Loucy (cell line): ENCODE measurements around the gene TAP1.
"Not testable (repeated sequence)": the region's sequence is repeated elsewhere in the genome, so short reads cannot be mapped to it uniquely, and the experiment has no call there.

Experiments
- H2AFZ ChIP-seq: fragments of 200-600 bp; sonication (generic); 2 replicates; pipeline ENCODE4 v1.6.0; 2016; ENCODE audit warnings: antibody characterized with exemption, mild to moderate bottlenecking, low read length, moderate library complexity
- H3F3A ChIP-seq: fragments of 200-600 bp; 2 replicates; pipeline ENCODE4 v1.6.0; 2016; ENCODE audit warnings: antibody characterized with exemption, low read depth, mild to moderate bottlenecking
- H3K27me3 ChIP-seq: fragments of 200-600 bp; sonication (generic); 2 replicates; pipeline ENCODE4 v1.6.1; 2014; ENCODE audit warnings: low read length, mild to moderate bottlenecking; ENCODE audit not compliant: insufficient read depth, poor library complexity, severe bottlenecking
- H3K36me3 ChIP-seq: fragments of 200-600 bp; sonication (generic); 2 replicates; pipeline ENCODE4 v1.6.1; 2016; ENCODE audit warnings: low read length; ENCODE audit not compliant: insufficient read depth
- H3K4me1 ChIP-seq: fragments of 200-600 bp; sonication (generic); 2 replicates; pipeline ENCODE4 v1.5.1; 2014; ENCODE audit warnings: low read length, mild to moderate bottlenecking; ENCODE audit not compliant: insufficient read depth, poor library complexity, severe bottlenecking
- H3K4me2 ChIP-seq: fragments of 200-600 bp; sonication (generic); 2 replicates; pipeline ENCODE4 v1.6.0; 2014; ENCODE audit warnings: antibody characterized with exemption, low read length, low read depth, mild to moderate bottlenecking; ENCODE audit not compliant: poor library complexity, severe bottlenecking
- H3K4me3 ChIP-seq: fragments of 200-600 bp; sonication (generic); 2 replicates; pipeline ENCODE4 v1.5.1; 2014; ENCODE audit warnings: low read length, mild to moderate bottlenecking, mixed read lengths; ENCODE audit not compliant: poor library complexity, severe bottlenecking
- H3K79me2 ChIP-seq: fragments of 200-600 bp; sonication (generic); 2 replicates; pipeline ENCODE4 v1.6.1; 2014; ENCODE audit warnings: low read length; ENCODE audit not compliant: insufficient read depth
- H3K9ac ChIP-seq: fragments of 200-600 bp; sonication (generic); 2 replicates; pipeline ENCODE4 v1.6.0; 2014; ENCODE audit warnings: mild to moderate bottlenecking, low read depth, low read length, moderate library complexity; ENCODE audit not compliant: poor library complexity, severe bottlenecking
- H3K9me2 ChIP-seq: fragments of 200-600 bp; sonication (generic); replicated peaks from 2 replicates; pipeline ENCODE4 v1.6.1; 2016; ENCODE audit warnings: low read depth, low read length, mixed read lengths
- H3K9me3 ChIP-seq: fragments of 200-600 bp; sonication (generic); 2 replicates; pipeline ENCODE4 v1.6.1; 2014; ENCODE audit warnings: mild to moderate bottlenecking, antibody characterized with exemption, low read length, low read depth; ENCODE audit not compliant: insufficient read depth
- H4K20me1 ChIP-seq: fragments of 200-600 bp; sonication (generic); 2 replicates; pipeline ENCODE4 v1.6.0; 2014; ENCODE audit warnings: antibody characterized with exemption, low read length, mild to moderate bottlenecking; ENCODE audit not compliant: insufficient read depth, poor library complexity, severe bottlenecking
- CTCF ChIP-seq: fragments of 200-600 bp; sonication (generic); conservative IDR thresholded peaks from 2 replicates; pipeline ENCODE4 v1.5.1; 2014; ENCODE audit warnings: mild to moderate bottlenecking, antibody characterized with exemption, low read length
- EZH2phosphoT487 ChIP-seq: fragments of 200-600 bp; IDR thresholded peaks from 2 replicates; pipeline ENCODE4 v1.6.1; 2018; ENCODE audit warnings: antibody characterized with exemption, mild to moderate bottlenecking, moderate library complexity, borderline replicate concordance

TAP1 gene

DNA sequence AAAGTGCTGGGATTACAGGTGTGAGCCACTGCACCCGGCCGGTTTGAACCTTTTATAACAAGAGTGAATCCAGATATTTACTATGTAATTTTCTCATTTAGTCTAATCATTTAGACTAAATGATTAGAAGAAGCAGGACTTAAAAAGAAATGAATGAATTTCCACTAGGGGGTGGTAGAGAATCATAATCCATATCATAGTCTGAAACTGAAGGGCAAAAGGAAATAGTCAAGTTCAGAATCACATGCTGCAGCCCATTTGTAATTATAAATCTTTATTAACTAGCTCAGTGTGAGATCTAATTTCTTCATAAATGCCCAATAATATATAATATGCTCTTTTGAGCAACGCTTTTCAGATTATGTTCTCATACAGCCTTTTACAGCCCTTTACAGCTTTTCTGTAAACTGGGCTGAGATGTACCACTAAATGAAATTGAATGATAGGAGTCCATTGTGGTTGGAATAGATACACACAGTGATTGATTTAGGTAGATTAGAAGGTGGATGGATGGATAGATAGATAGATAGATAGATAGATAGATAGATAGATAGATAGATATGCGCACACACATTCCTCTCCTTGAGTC, 32.3 kb upstream of the TAP1 start:
- Histone ChIP-seq H3K9me3 (no peaks in the 10 kb centered on the region), H3K27me3 (no peaks in the 10 kb centered on the region), H3K4me2 (no peak overlapping the region), H3F3A (no peaks in the 10 kb centered on the region), H4K20me1 (no peaks in the 10 kb centered on the region), H2AFZ (no peak overlapping the region), H3K9me2 (no peaks in the 10 kb centered on the region), H3K79me2 (no peaks in the 10 kb centered on the region), H3K9ac (no peak overlapping the region), H3K36me3 (no peaks in the 10 kb centered on the region), H3K4me1 (no peaks in the 10 kb centered on the region), H3K4me3 (no peak overlapping the region)
- TF ChIP-seq CTCF (peak; percentile 75), EZH2phosphoT487 (no peak)

GRCh38 chr6:32883789-32884188, 30.3 kb upstream of the TAP1 start:
- H3K9me2 ChIP-seq: no peaks in the 10 kb centered on the region
- TF ChIP-seq EZH2phosphoT487 (no peak), CTCF (no peak)
- H3K9me3 ChIP-seq: no peaks in the 10 kb centered on the region
- no peak overlapping the region for H3K4me3 ChIP-seq
- H3K79me2 ChIP-seq: no peaks in the 10 kb centered on the region
- H3K4me2 ChIP-seq: no peak overlapping the region
- no peaks in the 10 kb centered on the region for H3K27me3 ChIP-seq
- H3K36me3 ChIP-seq: no peaks in the 10 kb centered on the region
- H2AFZ ChIP-seq: no peak overlapping the region
- no peaks in the 10 kb centered on the region for H3K4me1 ChIP-seq
- no peaks in the 10 kb centered on the region for H3F3A ChIP-seq
- no peak overlapping the region for H3K9ac ChIP-seq
- H4K20me1 ChIP-seq: no peaks in the 10 kb centered on the region

- Histone ChIP-seq H3K4me2 (no peak overlapping the region), H2AFZ (no peak overlapping the region), H3K27me3 (no peaks in the 10 kb centered on the region), H3F3A (no peaks in the 10 kb centered on the region), H4K20me1 (no peaks in the 10 kb centered on the region), H3K9me2 (no peaks in the 10 kb centered on the region), H3K79me2 (no peaks in the 10 kb centered on the region), H3K9ac (no peak overlapping the region), H3K4me1 (no peaks in the 10 kb centered on the region), H3K36me3 (no peaks in the 10 kb centered on the region), H3K4me3 (no peak overlapping the region), H3K9me3 (no peaks in the 10 kb centered on the region)
- TF ChIP-seq EZH2phosphoT487 (no peak), CTCF (no peak)
Measured at GRCh38 chr6:32882879-32883250, 29.4 kb upstream of the TAP1 start.

GRCh38 chr6:32880962-32881361, 27.5 kb upstream of the TAP1 start:
- H3K4me2 ChIP-seq, H3K9me2 ChIP-seq, H3F3A ChIP-seq, H3K27me3 ChIP-seq, H2AFZ ChIP-seq, H3K9me3 ChIP-seq, H3K4me1 ChIP-seq, H4K20me1 ChIP-seq, H3K79me2 ChIP-seq, H3K9ac ChIP-seq, H3K36me3 ChIP-seq, H3K4me3 ChIP-seq: not testable (repeated sequence)
